SU-DHL-6 (cell line): ENCODE measurements around the gene POLR1D.

Experiments
- H2AFZ ChIP-seq: fragments of 200-600 bp; sonication (generic); 2 replicates; pipeline ENCODE4 v1.6.1; 2014; ENCODE audit warnings: low read depth, mild to moderate bottlenecking, moderate library complexity, mixed read lengths, antibody characterized with exemption, low read length; ENCODE audit not compliant: severe bottlenecking
- H3F3A ChIP-seq: fragments of 200-600 bp; shearing (Covaris generic); 2 replicates; pipeline ENCODE4 v1.6.0; 2016; ENCODE audit warnings: antibody characterized with exemption, mild to moderate bottlenecking; ENCODE audit not compliant: insufficient read depth
- H3K27ac ChIP-seq: fragments of 200-600 bp; sonication (generic); 2 replicates; pipeline ENCODE4 v1.5.1; 2016; ENCODE audit warnings: low read depth, mild to moderate bottlenecking, low read length, moderate library complexity, mixed read lengths
- H3K27me3 ChIP-seq: fragments of 200-600 bp; sonication (generic), shearing (Covaris generic); 2 replicates; pipeline ENCODE4 v1.6.0; 2014; ENCODE audit warnings: mild to moderate bottlenecking, low read length
- H3K36me3 ChIP-seq: fragments of 200-600 bp; sonication (generic); 2 replicates; pipeline ENCODE4 v1.6.1; 2014; ENCODE audit warnings: mild to moderate bottlenecking, low read length, mixed read lengths
- H3K4me2 ChIP-seq: fragments of 300-600, 200-600 bp; shearing (Covaris generic), sonication (generic); 2 replicates; pipeline ENCODE4 v1.6.0; 2014; ENCODE audit warnings: low read length, low read depth, mild to moderate bottlenecking; ENCODE audit not compliant: poor library complexity, severe bottlenecking
- H3K4me3 ChIP-seq: fragments of 200-600 bp; sonication (generic); 2 replicates; pipeline ENCODE4 v1.5.1; 2014; ENCODE audit warnings: antibody characterized with exemption, low read length, mild to moderate bottlenecking, mixed read lengths; ENCODE audit not compliant: insufficient read depth, poor library complexity, severe bottlenecking
- H3K79me2 ChIP-seq: fragments of 200-600 bp; sonication (generic); 2 replicates; pipeline ENCODE4 v1.6.1; 2014; ENCODE audit warnings: mild to moderate bottlenecking, low read length, moderate library complexity; ENCODE audit not compliant: insufficient read depth
- H3K9ac ChIP-seq: fragments of 200-600 bp; sonication (generic); 2 replicates; pipeline ENCODE4 v1.7.0; 2014; ENCODE audit warnings: mild to moderate bottlenecking, low read length
- H3K9me2 ChIP-seq: fragments of 200-600 bp; sonication (generic); replicated peaks from 2 replicates; pipeline ENCODE4 v1.6.1; 2014; ENCODE audit warnings: low read length; ENCODE audit not compliant: insufficient read depth
- H3K9me3 ChIP-seq: fragments of 200-600 bp; sonication (generic); 2 replicates; pipeline ENCODE4 v1.6.1; 2014; ENCODE audit warnings: low read length, mixed read lengths; ENCODE audit not compliant: insufficient read depth
- H4K20me1 ChIP-seq: fragments of 200-600 bp; sonication (generic); 2 replicates; pipeline ENCODE4 v1.6.1; 2014; ENCODE audit warnings: low read depth, mild to moderate bottlenecking, antibody characterized with exemption, low read length, moderate library complexity, mixed read lengths
- CTCF ChIP-seq: fragments of 200-600 bp; sonication (generic); IDR thresholded peaks from one replicate; pipeline ENCODE4 v1.5.1; 2017; ENCODE audit warnings: antibody characterized with exemption, mild to moderate bottlenecking, low read length, moderate library complexity; ENCODE audit not compliant: insufficient read depth, poor library complexity, severe bottlenecking
- EZH2phosphoT487 ChIP-seq: fragments of 200-600 bp; sonication (generic), shearing (Covaris generic); conservative IDR thresholded peaks from 2 replicates; pipeline ENCODE4 v1.6.1; 2018; ENCODE audit warnings: mild to moderate bottlenecking, antibody characterized with exemption, low read length, moderate library complexity, mixed read lengths

Gene POLR1D

GRCh38 chr13:27587095-27587746 is 34.5 kb upstream of the POLR1D start:
- no peak overlapping the region for H2AFZ ChIP-seq
- H3K79me2 ChIP-seq, result peaks cover 4% of the 10 kb centered on the region; the same call in 1 of the 2 replicates
- no peak overlapping the region for H3K4me3 ChIP-seq
- no peaks in the 10 kb centered on the region for H3K9me2 ChIP-seq
- H3K4me2 ChIP-seq, result no peak overlapping the region
- TF ChIP-seq CTCF (no peak), EZH2phosphoT487 (no peak)
- no peak overlapping the region for H3K27ac ChIP-seq
- no peaks in the 10 kb centered on the region for H3F3A ChIP-seq
- H3K9ac ChIP-seq, result no peak overlapping the region
- H3K36me3 ChIP-seq, result no peaks in the 10 kb centered on the region
- no peaks in the 10 kb centered on the region for H3K27me3 ChIP-seq
- H3K9me3 ChIP-seq, result no peaks in the 10 kb centered on the region
- H4K20me1 ChIP-seq, result peaks cover 6% of the 10 kb centered on the region; the same call in 1 of the 2 replicates

- Histone ChIP-seq H3K4me3 (no peak overlapping the region), H3K9me2 (no peaks in the 10 kb centered on the region), H2AFZ (no peak overlapping the region), H3K4me2 (no peak overlapping the region), H3K79me2 (peaks cover 4% of the 10 kb centered on the region; the same call in 1 of the 2 replicates), H3K9me3 (no peaks in the 10 kb centered on the region), H3K36me3 (no peaks in the 10 kb centered on the region), H3K27me3 (no peaks in the 10 kb centered on the region), H3F3A (no peaks in the 10 kb centered on the region), H4K20me1 (peaks cover 6% of the 10 kb centered on the region; the same call in 1 of the 2 replicates), H3K27ac (no peak overlapping the region), H3K9ac (no peak overlapping the region)
- TF ChIP-seq EZH2phosphoT487 (no peak), CTCF (no peak)
These were observed 33.3 kb upstream of the POLR1D start for GRCh38 chr13:27588405-27588804.

GRCh38 chr13:27592865-27593264 is 28.8 kb upstream of the POLR1D start:
- Histone ChIP-seq H3F3A (no peaks in the 10 kb centered on the region), H3K4me3 (no peak overlapping the region), H3K27ac (no peak overlapping the region), H2AFZ (no peak overlapping the region), H4K20me1 (peaks cover 17% of the 10 kb centered on the region), H3K79me2 (peaks cover 10% of the 10 kb centered on the region; the same call in 1 of the 2 replicates), H3K4me2 (no peak overlapping the region), H3K9me2 (no peaks in the 10 kb centered on the region), H3K9ac (no peak overlapping the region), H3K9me3 (no peaks in the 10 kb centered on the region), H3K36me3 (no peaks in the 10 kb centered on the region), H3K27me3 (no peaks in the 10 kb centered on the region)
- TF ChIP-seq CTCF (no peak), EZH2phosphoT487 (no peak)
